GM12865 (cell line): ENCODE data around the gene ZNF512B.

Source experiments
- DNase-seq: peaks from one replicate; pipeline ENCODE4 v3.0.0; 2010; ENCODE audit warnings: low read depth
- H3K4me3 ChIP-seq: 2 replicates; pipeline ENCODE4 v1.5.1; 2011; ENCODE audit warnings: mild to moderate bottlenecking, low read depth, low read length, control low read depth
- CTCF ChIP-seq: IDR thresholded peaks from 2 replicates; pipeline ENCODE4 v1.5.1; 2011; ENCODE audit warnings: low read length, control low read depth, low read depth, inconsistent platforms; ENCODE audit not compliant: insufficient read depth; ENCODE audit errors: missing control alignments

Gene ZNF512B

GRCh38 chr20:64006490-64006889, 36.8 kb upstream of the ZNF512B start:
- no peak for TF ChIP-seq CTCF
- H3K4me3 ChIP-seq, result no peak overlapping the region
- DNase-seq, result no peak

- H3K4me3 ChIP-seq, result no peak overlapping the region
- no peak for TF ChIP-seq CTCF
Observed at GRCh38 chr20:64005394-64005793, 35.7 kb upstream of the ZNF512B start.

GRCh38 chr20:64003960-64004725, 34.4 kb upstream of the ZNF512B start:
- no peak overlapping the region for H3K4me3 ChIP-seq
- no peak for DNase-seq
- no peak for TF ChIP-seq CTCF

More at GRCh38 chr20:64005394-64005793, 35.7 kb upstream of the ZNF512B start:
- DNase-seq, result no peak

- no peak overlapping the region for H3K4me3 ChIP-seq
- TF ChIP-seq CTCF, result no peak
- DNase-seq, result no peak
Observed at GRCh38 chr20:64001607-64002011, 31.9 kb upstream of the ZNF512B start.

- no peak for DNase-seq
- no peak overlapping the region for H3K4me3 ChIP-seq
- no peak for TF ChIP-seq CTCF
Observed at GRCh38 chr20:64000906-64001305, 31.2 kb upstream of the ZNF512B start.

- no peak for DNase-seq
- no peak for TF ChIP-seq CTCF
- no peak overlapping the region for H3K4me3 ChIP-seq
Observed at GRCh38 chr20:63982937-63983336, 13.2 kb upstream of the ZNF512B start.
